ENCODE data around the gene OSBPL6.

The OSBPL6 gene

GRCh38 chr2:178282075-178282815, 87.9 kb downstream of the OSBPL6 start:
- TF ChIP-seq CTCF (IDR thresholded peaks at IDR 0.05; ENCODE audit: low read depth, low read length, missing control alignments): no peak
- H3K4me3 ChIP-seq (ENCODE audit: low read depth, low read length): no peak overlapping the region
- DNase-seq (ENCODE audit: low read depth): no peak

- no peak for DNase-seq (ENCODE audit: low read depth)
- no peak overlapping the region for H3K4me3 ChIP-seq (ENCODE audit: low read depth, low read length)
- TF ChIP-seq CTCF (IDR thresholded peaks at IDR 0.05; ENCODE audit: low read depth, low read length, missing control alignments): no peak
These were observed 89.1 kb downstream of the OSBPL6 start for GRCh38 chr2:178283341-178283918.

GRCh38 chr2:178284613-178285286, 90.4 kb downstream of the OSBPL6 start:
- no peak overlapping the region for H3K4me3 ChIP-seq (ENCODE audit: low read depth, low read length)
- DNase-seq (ENCODE audit: low read depth): no peak
- no peak for TF ChIP-seq CTCF (IDR thresholded peaks at IDR 0.05; ENCODE audit: low read depth, low read length, missing control alignments)

GRCh38 chr2:178285287-178285615, 90.9 kb downstream of the OSBPL6 start:
- DNase-seq (ENCODE audit: low read depth): no peak
- H3K4me3 ChIP-seq (ENCODE audit: low read depth, low read length): no peak overlapping the region
- TF ChIP-seq CTCF (IDR thresholded peaks at IDR 0.05; ENCODE audit: low read depth, low read length, missing control alignments): no peak

- H3K4me3 ChIP-seq (ENCODE audit: low read depth, low read length): no peak overlapping the region
- TF ChIP-seq CTCF (IDR thresholded peaks at IDR 0.05; ENCODE audit: low read depth, low read length, missing control alignments): no peak
- DNase-seq (ENCODE audit: low read depth): no peak
These were observed 92.3 kb downstream of the OSBPL6 start for GRCh38 chr2:178286636-178287035.

- DNase-seq (ENCODE audit: low read depth): no peak
- TF ChIP-seq CTCF (IDR thresholded peaks at IDR 0.05; ENCODE audit: low read depth, low read length, missing control alignments): no peak
- no peak overlapping the region for H3K4me3 ChIP-seq (ENCODE audit: low read depth, low read length)
These were observed 93.5 kb downstream of the OSBPL6 start for GRCh38 chr2:178287652-178288344.
